WTC11 (cell line): ENCODE measurements around the gene CRELD2. TPM values are rescaled to one million over a fixed set of nuclear protein-coding genes. Genes with fewer than 3 reads are reported as not detected.

ENCODE experiments used
- ATAC-seq: fragments of 200-7000 bp; cut with Tn5 transposase; 2 replicates; pipeline ENCODE4 v1.10.0; 2021; ENCODE audit warnings: mild to moderate bottlenecking, moderate library complexity
- CTCF ChIA-PET: fragments of 300-600 bp; sonication (Branson Sonifier 250); formaldehyde crosslinking; loops from one replicate; lab custom pipeline; 2021; ENCODE audit warnings: antibody characterized with exemption; lab: Charles Lee
- POLR2A ChIA-PET: fragments of 350-600 bp; sonication (Branson Sonifier 250); formaldehyde crosslinking; loops from one replicate; lab custom pipeline; 2021; ENCODE audit warnings: antibody characterized with exemption; lab: Charles Lee
- DNase-seq: peaks from one replicate; pipeline ENCODE4 v3.0.0; 2021; ENCODE audit warnings: low spot score
- H3K27ac Mint-ChIP-seq: 2 replicates; pipeline ENCODE4 v1.8.0; 2021; ENCODE audit warnings: mixed read lengths
- H3K27me3 Mint-ChIP-seq: 2 replicates; pipeline ENCODE4 v1.8.0; 2021; ENCODE audit warnings: low read depth, mild to moderate bottlenecking, moderate library complexity, mixed read lengths
- H3K36me3 Mint-ChIP-seq: 2 replicates; pipeline ENCODE4 v1.8.0; 2021; ENCODE audit warnings: mixed read lengths
- H3K4me1 Mint-ChIP-seq: 2 replicates; pipeline ENCODE4 v1.8.0; 2022; ENCODE audit warnings: mixed read lengths
- H3K4me3 Mint-ChIP-seq: 2 replicates; pipeline ENCODE4 v1.8.0; 2021; ENCODE audit warnings: mild to moderate bottlenecking, moderate library complexity, mixed read lengths
- H3K9me3 Mint-ChIP-seq: 2 replicates; pipeline ENCODE4 v1.8.0; 2021; ENCODE audit warnings: mixed read lengths
- ATF1 ChIP-seq: sonication (generic); formaldehyde crosslinking; IDR thresholded peaks from 2 replicates; pipeline ENCODE4 v1.8.1; 2023; ENCODE audit warnings: mild to moderate bottlenecking, moderate library complexity, missing genetic modification reagents
- ETV6 ChIP-seq: sonication (generic); formaldehyde crosslinking; IDR thresholded peaks from 2 replicates; pipeline ENCODE4 v1.8.1; 2022; ENCODE audit warnings: mild to moderate bottlenecking, missing genetic modification reagents
- FOXP1 ChIP-seq: sonication (generic); formaldehyde crosslinking; IDR thresholded peaks from 2 replicates; pipeline ENCODE4 v1.8.0; 2022; ENCODE audit warnings: missing genetic modification reagents, mild to moderate bottlenecking, moderate library complexity, borderline replicate concordance
- GABPB1 ChIP-seq: sonication (generic); formaldehyde crosslinking; IDR thresholded peaks from 2 replicates; pipeline ENCODE4 v1.8.1; 2023; ENCODE audit warnings: mild to moderate bottlenecking, missing genetic modification reagents
- JUN ChIP-seq: sonication (generic); formaldehyde crosslinking; IDR thresholded peaks from 2 replicates; pipeline ENCODE4 v1.8.0; 2023; ENCODE audit warnings: mild to moderate bottlenecking, missing genetic modification reagents
- MXD4 ChIP-seq: fragments of 250-450 bp; sonication (Bioruptor Pico); IDR thresholded peaks from 2 replicates; pipeline ENCODE4 v1.8.0; 2021; ENCODE audit warnings: mild to moderate bottlenecking, moderate library complexity, borderline replicate concordance
- TCF7 ChIP-seq: sonication (generic); formaldehyde crosslinking; IDR thresholded peaks from 2 replicates; pipeline ENCODE4 v1.8.0; 2022; ENCODE audit warnings: mild to moderate bottlenecking, low read depth, missing genetic modification reagents, moderate library complexity
- total RNA-seq: library from RNA; stranded (reverse); gene quantifications from 3 replicates; pipeline ENCODE4 v1.2.3, GENCODE V29; 2021
- TF ChIP-seq, protein P1 (sequence below): sonication (generic); formaldehyde crosslinking; IDR thresholded peaks from 2 replicates; pipeline ENCODE4 v1.8.1; 2023; ENCODE audit warnings: mild to moderate bottlenecking, missing genetic modification reagents, borderline replicate concordance
- TF ChIP-seq, protein P2 (sequence below): sonication (generic); formaldehyde crosslinking; IDR thresholded peaks from 2 replicates; pipeline ENCODE4 v1.8.0; 2022; ENCODE audit warnings: mild to moderate bottlenecking, missing genetic modification reagents
- TF ChIP-seq, protein P3 (sequence below): fragments of 250-450 bp; sonication (Bioruptor Pico); IDR thresholded peaks from 2 replicates; pipeline ENCODE4 v1.9.0; 2021; ENCODE audit warnings: moderate library complexity, mild to moderate bottlenecking, inconsistent platforms, borderline replicate concordance
- TF ChIP-seq, protein P4 (sequence below): sonication (generic); formaldehyde crosslinking; IDR thresholded peaks from 2 replicates; pipeline ENCODE4 v1.8.0; 2022; ENCODE audit warnings: missing genetic modification reagents

CRELD2 gene
- total RNA-seq, 1 experiment from 2014 or later: 42.8 TPM

DNA sequence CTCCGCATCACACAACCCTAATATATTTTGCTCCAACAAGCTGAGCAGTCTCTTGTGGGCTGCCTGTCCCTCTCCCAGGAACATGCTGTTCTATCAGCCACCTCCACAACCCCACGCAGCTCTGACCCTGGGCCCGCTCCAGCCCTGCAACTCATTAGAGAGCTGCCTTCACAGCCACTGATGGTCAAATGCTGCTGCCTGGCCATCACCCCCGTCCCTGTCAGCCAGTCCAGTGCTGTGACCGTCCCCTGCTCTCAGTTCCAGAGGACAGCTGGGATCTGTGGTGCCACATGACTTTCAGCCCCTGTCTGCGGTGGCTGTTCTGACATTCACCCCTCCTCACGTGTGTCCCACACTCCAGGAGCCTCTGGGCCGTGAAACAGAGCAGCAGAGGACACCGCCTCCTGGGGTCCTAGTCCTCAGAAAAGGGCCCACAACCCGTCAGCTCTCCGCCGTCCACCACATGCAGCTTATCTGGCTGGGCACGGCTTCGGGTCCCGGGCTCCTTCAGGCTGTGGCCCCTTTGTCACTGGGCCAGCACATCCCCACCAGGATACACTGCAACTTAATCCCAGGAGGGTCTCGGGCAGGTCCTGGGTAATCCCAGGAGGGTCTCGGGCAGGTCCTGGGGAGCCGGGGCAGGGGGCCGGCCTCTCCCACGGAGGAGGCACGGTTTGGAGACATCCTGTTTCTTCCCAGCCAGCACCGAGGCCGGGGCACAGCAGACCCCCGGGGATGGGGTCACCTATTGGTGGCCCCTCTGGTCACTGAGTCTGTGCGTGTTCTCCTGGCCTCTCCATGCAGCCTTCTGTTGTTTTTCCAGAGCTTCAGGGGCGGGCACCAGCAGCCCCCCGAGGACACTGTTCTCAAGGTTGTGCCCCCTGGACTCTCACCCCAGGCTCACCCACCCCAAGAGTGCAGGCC lies 15.1 kb downstream of the CRELD2 start:
- H3K36me3 Mint-ChIP-seq: no peaks in the 10 kb centered on the region
- CTCF ChIA-PET: interaction anchor here (0.7 to 1.5 kb wide), 4 partner anchors 49 to 216 kb away, joined by 3 to 13 read pairs (median 4); no protein-coding TSS in a partner anchor
- H3K4me3 Mint-ChIP-seq: no peak overlapping the region
- H3K27ac Mint-ChIP-seq: peak overlapping the region; percentile 43; the same call in 1 of the 2 replicates
- DNase-seq (no peak), ATAC-seq (no peak)
- peaks cover 12% of the 10 kb centered on the region; the same call in 1 of the 2 replicates for H3K27me3 Mint-ChIP-seq
- peaks cover 8% of the 10 kb centered on the region for H3K4me1 Mint-ChIP-seq
- POLR2A ChIA-PET: no interaction called here
- TF ChIP-seq, protein P1, sequence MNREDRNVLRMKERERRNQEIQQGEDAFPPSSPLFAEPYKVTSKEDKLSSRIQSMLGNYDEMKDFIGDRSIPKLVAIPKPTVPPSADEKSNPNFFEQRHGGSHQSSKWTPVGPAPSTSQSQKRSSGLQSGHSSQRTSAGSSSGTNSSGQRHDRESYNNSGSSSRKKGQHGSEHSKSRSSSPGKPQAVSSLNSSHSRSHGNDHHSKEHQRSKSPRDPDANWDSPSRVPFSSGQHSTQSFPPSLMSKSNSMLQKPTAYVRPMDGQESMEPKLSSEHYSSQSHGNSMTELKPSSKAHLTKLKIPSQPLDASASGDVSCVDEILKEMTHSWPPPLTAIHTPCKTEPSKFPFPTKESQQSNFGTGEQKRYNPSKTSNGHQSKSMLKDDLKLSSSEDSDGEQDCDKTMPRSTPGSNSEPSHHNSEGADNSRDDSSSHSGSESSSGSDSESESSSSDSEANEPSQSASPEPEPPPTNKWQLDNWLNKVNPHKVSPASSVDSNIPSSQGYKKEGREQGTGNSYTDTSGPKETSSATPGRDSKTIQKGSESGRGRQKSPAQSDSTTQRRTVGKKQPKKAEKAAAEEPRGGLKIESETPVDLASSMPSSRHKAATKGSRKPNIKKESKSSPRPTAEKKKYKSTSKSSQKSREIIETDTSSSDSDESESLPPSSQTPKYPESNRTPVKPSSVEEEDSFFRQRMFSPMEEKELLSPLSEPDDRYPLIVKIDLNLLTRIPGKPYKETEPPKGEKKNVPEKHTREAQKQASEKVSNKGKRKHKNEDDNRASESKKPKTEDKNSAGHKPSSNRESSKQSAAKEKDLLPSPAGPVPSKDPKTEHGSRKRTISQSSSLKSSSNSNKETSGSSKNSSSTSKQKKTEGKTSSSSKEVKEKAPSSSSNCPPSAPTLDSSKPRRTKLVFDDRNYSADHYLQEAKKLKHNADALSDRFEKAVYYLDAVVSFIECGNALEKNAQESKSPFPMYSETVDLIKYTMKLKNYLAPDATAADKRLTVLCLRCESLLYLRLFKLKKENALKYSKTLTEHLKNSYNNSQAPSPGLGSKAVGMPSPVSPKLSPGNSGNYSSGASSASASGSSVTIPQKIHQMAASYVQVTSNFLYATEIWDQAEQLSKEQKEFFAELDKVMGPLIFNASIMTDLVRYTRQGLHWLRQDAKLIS: no peak
- TF ChIP-seq GABPB1 (CRISPR knock-in tag): peak; percentile 15; the same call in 1 of the 2 replicates
- H3K9me3 Mint-ChIP-seq: no peaks in the 10 kb centered on the region

DNA sequence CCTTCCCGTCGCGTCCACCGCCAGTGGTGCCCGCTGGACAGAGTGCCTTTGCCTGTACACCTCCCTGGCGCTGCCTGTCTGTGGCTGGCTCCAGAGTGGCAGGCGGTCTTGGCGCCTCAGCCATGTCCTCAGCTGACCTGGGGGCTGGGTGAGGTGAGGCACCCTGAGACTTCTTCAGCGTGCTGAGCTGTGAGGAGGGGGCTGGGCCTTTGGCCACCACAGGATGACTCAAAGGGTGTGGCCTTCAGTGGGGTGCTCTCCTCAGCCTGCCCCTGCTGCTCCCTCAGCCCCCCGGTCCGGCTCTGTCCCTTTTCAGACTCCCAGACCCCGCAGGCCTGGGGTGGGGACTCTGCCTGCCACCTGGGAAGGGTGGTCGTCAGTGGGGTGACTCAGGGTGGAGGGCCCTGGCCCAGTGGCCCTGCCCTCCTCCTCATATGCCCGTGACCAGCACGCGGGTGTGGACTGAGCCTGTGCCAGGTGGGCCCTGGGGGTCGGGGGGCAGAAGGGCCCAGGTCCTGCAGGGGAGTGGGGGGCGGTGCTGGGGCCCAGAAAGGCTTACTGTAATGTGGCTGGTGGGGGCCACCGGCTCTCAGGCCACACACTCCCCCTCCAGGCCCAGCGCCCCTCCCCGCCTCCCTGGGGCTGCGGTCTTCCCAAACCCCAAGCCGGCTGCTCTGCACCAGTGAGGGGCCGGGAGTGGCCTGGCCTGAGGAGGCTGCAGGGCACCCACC lies 15.9 kb downstream of the CRELD2 start:
- no peaks in the 10 kb centered on the region for H3K36me3 Mint-ChIP-seq
- H3K9me3 Mint-ChIP-seq: no peaks in the 10 kb centered on the region
- H3K4me3 Mint-ChIP-seq: peak overlapping the region; percentile 27; the same call in 1 of the 2 replicates
- peaks cover 12% of the 10 kb centered on the region; the same call in 1 of the 2 replicates for H3K27me3 Mint-ChIP-seq
- TF ChIP-seq FOXP1 (CRISPR knock-in tag): no peak
- no peak for TF ChIP-seq TCF7 (CRISPR knock-in tag)
- TF ChIP-seq, protein P2, sequence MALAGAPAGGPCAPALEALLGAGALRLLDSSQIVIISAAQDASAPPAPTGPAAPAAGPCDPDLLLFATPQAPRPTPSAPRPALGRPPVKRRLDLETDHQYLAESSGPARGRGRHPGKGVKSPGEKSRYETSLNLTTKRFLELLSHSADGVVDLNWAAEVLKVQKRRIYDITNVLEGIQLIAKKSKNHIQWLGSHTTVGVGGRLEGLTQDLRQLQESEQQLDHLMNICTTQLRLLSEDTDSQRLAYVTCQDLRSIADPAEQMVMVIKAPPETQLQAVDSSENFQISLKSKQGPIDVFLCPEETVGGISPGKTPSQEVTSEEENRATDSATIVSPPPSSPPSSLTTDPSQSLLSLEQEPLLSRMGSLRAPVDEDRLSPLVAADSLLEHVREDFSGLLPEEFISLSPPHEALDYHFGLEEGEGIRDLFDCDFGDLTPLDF (CRISPR knock-in tag): no peak
- no peak for TF ChIP-seq ETV6 (CRISPR knock-in tag)
- TF ChIP-seq MXD4: no peak
- peaks cover 8% of the 10 kb centered on the region for H3K4me1 Mint-ChIP-seq
- POLR2A ChIA-PET: no interaction called here
- no peak for DNase-seq
- CTCF ChIA-PET: interaction anchor here (1.2 to 1.5 kb wide), 2 partner anchors 96 to 215 kb away, joined by 4 to 13 read pairs; no protein-coding TSS in a partner anchor
- no peak overlapping the region for H3K27ac Mint-ChIP-seq
- ATAC-seq: peak; percentile 3; the same call in 1 of the 2 replicates

DNA sequence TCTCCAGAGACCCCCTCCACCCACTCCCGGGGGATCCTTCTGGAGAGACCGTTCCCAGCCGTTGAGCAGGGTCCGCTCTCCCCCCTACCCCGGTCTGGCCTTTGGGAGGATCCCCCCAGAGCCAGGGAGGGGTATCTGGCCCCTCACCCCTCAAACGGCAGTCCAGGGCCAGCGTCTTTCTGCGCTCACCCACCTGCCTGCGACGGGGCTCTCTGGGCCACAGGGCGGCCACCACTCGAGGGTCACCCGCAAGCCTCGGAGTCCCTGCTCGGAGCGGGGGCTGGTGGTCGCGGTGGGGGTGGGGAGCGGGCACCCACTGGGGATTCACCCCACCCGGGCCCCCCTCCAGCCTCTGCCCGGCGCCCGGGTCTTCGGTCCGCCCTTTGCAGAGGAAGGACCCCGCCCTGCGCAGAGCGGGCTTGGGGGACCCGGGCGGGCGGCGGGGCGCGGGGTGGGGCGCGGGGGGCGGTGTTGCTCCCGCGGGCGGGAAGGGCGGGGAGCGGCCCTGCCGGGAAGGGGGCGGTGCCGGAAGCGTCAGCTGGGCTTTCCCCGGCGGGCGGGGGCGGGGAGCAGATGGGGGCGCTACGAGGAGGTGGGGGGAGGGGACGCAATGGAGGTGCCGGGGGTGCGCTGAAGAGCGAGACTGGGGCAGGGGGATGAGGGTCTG lies 16.6 kb downstream of the CRELD2 start:
- H3K4me1 Mint-ChIP-seq: peaks cover 8% of the 10 kb centered on the region
- DNase-seq (peak; percentile 79), ATAC-seq (peak; percentile 8; the same call in 1 of the 2 replicates)
- no peaks in the 10 kb centered on the region for H3K9me3 Mint-ChIP-seq
- TF ChIP-seq, protein P3, sequence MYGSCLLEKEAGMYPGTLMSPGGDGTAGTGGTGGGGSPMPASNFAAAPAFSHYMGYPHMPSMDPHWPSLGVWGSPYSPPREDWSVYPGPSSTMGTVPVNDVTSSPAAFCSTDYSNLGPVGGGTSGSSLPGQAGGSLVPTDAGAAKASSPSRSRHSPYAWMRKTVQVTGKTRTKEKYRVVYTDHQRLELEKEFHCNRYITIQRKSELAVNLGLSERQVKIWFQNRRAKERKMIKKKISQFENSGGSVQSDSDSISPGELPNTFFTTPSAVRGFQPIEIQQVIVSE (CRISPR knock-in tag): no peak
- TF ChIP-seq, protein P4, sequence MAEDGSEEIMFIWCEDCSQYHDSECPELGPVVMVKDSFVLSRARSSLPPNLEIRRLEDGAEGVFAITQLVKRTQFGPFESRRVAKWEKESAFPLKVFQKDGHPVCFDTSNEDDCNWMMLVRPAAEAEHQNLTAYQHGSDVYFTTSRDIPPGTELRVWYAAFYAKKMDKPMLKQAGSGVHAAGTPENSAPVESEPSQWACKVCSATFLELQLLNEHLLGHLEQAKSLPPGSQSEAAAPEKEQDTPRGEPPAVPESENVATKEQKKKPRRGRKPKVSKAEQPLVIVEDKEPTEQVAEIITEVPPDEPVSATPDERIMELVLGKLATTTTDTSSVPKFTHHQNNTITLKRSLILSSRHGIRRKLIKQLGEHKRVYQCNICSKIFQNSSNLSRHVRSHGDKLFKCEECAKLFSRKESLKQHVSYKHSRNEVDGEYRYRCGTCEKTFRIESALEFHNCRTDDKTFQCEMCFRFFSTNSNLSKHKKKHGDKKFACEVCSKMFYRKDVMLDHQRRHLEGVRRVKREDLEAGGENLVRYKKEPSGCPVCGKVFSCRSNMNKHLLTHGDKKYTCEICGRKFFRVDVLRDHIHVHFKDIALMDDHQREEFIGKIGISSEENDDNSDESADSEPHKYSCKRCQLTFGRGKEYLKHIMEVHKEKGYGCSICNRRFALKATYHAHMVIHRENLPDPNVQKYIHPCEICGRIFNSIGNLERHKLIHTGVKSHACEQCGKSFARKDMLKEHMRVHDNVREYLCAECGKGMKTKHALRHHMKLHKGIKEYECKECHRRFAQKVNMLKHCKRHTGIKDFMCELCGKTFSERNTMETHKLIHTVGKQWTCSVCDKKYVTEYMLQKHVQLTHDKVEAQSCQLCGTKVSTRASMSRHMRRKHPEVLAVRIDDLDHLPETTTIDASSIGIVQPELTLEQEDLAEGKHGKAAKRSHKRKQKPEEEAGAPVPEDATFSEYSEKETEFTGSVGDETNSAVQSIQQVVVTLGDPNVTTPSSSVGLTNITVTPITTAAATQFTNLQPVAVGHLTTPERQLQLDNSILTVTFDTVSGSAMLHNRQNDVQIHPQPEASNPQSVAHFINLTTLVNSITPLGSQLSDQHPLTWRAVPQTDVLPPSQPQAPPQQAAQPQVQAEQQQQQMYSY: peak; percentile 44; the same call in 1 of the 2 replicates
- TF ChIP-seq ATF1 (no peak), JUN (CRISPR knock-in tag) (no peak)
- TF ChIP-seq, protein P2 (CRISPR knock-in tag): no peak
- CTCF ChIA-PET: interaction anchor here (0.6 to 0.9 kb wide), 3 partner anchors 17 to 421 kb away, joined by 3 to 5 read pairs (median 4); partner anchors contain the start of genes ALG12 and CRELD2
- no peaks in the 10 kb centered on the region for H3K36me3 Mint-ChIP-seq
- no peak overlapping the region for H3K27ac Mint-ChIP-seq
- POLR2A ChIA-PET: no interaction called here
- peaks cover 11% of the 10 kb centered on the region; the same call in 1 of the 2 replicates for H3K27me3 Mint-ChIP-seq
- peak overlapping the region; percentile 27 for H3K4me3 Mint-ChIP-seq
